ENCODE measurements around the gene UBE4A.

The UBE4A gene

GRCh38 chr11:118439646-118440045, 80.2 kb downstream of the UBE4A start:
- DNase-seq, result no peak

GRCh38 chr11:118441770-118442275, 82.4 kb downstream of the UBE4A start:
- DNase-seq, result no peak

GRCh38 chr11:118442301-118442700, 82.9 kb downstream of the UBE4A start:
- DNase-seq, result no peak

GRCh38 chr11:118442908-118443589, 83.6 kb downstream of the UBE4A start:
- no peak for DNase-seq

GRCh38 chr11:118443590-118444218, 84.3 kb downstream of the UBE4A start:
- no peak for DNase-seq

GRCh38 chr11:118447423-118447822, 88.0 kb downstream of the UBE4A start:
- no peak for DNase-seq

GRCh38 chr11:118448294-118448693, 88.9 kb downstream of the UBE4A start:
- DNase-seq, result no peak

All from activated effector memory CD4-positive, alpha-beta T cell treated with Interleukin-2 at 50 U/mL for 16 hours (primary cell).